Duodenal mucosa (tissue), 2 donors: ENCODE measurements around the gene CDK14.

Source experiments
- H3K27ac ChIP-seq: one replicate; pipeline ENCODE4 v1.7.0; 2013; ENCODE audit warnings: low read depth, low read length
- H3K27me3 ChIP-seq, 2 donors: one replicate each; pipeline ENCODE4 v1.7.0; 2013; ENCODE audit warnings: low read length in 2 of 2, control low read depth in 1 of 2; ENCODE audit not compliant: insufficient read depth in 2 of 2, control insufficient read depth in 1 of 2
- H3K36me3 ChIP-seq, 2 donors: one replicate each; pipeline ENCODE4 v1.7.0; 2013; ENCODE audit warnings: low read length in 2 of 2, control low read depth in 1 of 2; ENCODE audit not compliant: insufficient read depth in 2 of 2, control insufficient read depth in 1 of 2
- H3K4me1 ChIP-seq, 2 donors: one replicate each; pipeline ENCODE4 v1.7.0; 2013; ENCODE audit warnings: low read length in 2 of 2, control low read depth in 1 of 2; ENCODE audit not compliant: insufficient read depth in 2 of 2, control insufficient read depth in 1 of 2
- H3K4me3 ChIP-seq, 2 donors: one replicate each; pipeline ENCODE4 v1.7.0; 2013; ENCODE audit warnings: low read length in 2 of 2, low read depth in 1 of 2
- H3K9ac ChIP-seq, 2 donors: one replicate each; pipeline ENCODE4 v1.7.0; 2013; ENCODE audit warnings: low read length in 2 of 2, low read depth in 1 of 2
- H3K9me3 ChIP-seq, 2 donors: one replicate each; pipeline ENCODE4 v1.7.0; 2013; ENCODE audit warnings: low read length in 2 of 2, control low read depth in 1 of 2; ENCODE audit not compliant: control insufficient read depth in 1 of 2

The CDK14 gene

DNA sequence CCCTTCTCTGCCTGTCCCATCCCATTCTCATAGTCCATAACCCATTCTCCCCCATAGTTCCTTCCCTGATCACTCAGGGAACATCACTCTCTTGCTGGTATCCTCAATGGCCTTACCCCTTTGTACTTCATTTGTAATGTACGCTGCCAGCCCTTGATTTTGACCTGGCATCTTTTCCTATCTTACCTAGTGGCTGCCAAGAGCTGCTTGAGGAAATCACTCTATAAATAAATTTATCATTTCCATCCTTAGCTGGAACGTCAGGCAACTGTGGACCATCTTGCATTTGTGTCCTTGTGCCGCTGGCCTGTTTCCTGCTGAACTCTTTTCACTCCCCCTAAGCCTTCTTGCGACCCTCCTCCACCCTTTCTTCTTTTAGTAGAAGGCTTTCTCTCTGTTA lies 14.0 kb downstream of the CDK14 start:
- Histone ChIP-seq H3K27me3 (no peaks in the 10 kb centered on the region), H3K4me3 (no peak overlapping the region), H3K27ac (no peak overlapping the region), H3K9me3 (no peaks in the 10 kb centered on the region), H3K4me1 (no peaks in the 10 kb centered on the region), H3K36me3 (no peaks in the 10 kb centered on the region), H3K9ac (no peak overlapping the region)

DNA sequence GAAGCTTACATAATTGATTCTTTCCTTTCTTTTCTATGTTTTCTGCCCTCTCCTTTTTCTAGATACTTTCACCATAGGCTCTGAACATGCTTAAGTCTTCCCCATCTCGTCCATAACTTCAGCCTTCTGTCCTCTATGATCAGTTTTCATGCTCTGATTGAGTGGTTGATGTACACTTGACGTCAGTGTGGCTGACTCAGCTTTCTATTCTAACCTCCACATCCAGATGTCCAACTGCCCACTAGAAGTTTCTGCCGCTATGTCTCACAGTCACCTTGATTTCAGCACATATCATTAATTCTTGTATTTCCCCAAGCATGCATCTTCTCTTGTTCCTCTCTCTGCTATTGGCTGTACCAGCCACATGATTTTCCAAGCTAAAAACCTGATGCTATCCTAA lies 15.0 kb downstream of the CDK14 start:
- no peaks in the 10 kb centered on the region for H3K4me1 ChIP-seq
- H3K9ac ChIP-seq: no peak overlapping the region
- H3K27me3 ChIP-seq: no peaks in the 10 kb centered on the region
- H3K9me3 ChIP-seq: no peaks in the 10 kb centered on the region
- no peak overlapping the region for H3K27ac ChIP-seq
- H3K4me3 ChIP-seq: no peak overlapping the region
- H3K36me3 ChIP-seq: no peaks in the 10 kb centered on the region

DNA sequence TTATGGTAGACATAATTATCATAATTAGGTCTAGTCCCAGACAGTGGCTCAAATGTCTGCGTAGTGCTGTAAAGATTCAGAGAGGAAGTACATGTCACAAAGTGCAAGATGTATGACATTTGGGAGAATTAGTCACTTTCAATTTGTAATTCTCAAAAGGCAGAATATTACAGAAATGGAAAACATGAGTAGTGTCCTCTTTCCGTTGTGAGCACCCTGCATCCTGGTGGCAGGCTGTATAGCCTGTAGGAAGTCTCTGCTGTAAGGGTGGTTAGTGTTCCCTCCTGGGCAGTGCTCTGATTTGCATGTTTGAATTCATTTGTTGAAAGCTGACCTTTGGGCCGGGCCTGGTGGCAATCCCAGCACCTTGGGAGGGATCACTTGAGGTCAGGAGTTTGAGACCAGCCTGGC lies 17.0 kb downstream of the CDK14 start:
- Histone ChIP-seq H3K9ac (no peak overlapping the region), H3K4me3 (no peak overlapping the region), H3K36me3 (no peaks in the 10 kb centered on the region), H3K9me3 (no peaks in the 10 kb centered on the region), H3K27ac (no peak overlapping the region), H3K4me1 (no peaks in the 10 kb centered on the region), H3K27me3 (no peaks in the 10 kb centered on the region)

DNA sequence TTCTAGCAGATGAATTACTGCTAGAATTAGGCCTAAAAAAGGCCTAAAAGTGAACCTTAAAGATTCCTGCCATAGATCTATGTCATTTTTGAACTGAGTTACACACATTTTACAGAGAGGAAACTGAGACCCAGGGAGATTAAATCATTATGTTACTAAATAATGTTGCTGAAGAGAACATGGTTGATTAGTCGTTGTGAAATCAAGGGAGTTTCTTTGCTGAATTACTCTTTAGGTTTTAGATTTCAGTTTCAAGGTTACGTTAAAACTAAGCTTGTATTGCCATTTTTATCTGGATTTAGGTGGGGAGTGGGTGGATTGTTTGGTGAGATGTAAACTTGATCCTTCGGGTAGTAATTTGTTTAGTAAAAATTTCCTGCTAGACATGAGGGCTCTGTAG lies 21.3 kb downstream of the CDK14 start:
- H3K27ac ChIP-seq: no peak overlapping the region
- H3K4me3 ChIP-seq: no peak overlapping the region
- no peaks in the 10 kb centered on the region for H3K36me3 ChIP-seq
- H3K4me1 ChIP-seq: no peaks in the 10 kb centered on the region
- H3K27me3 ChIP-seq: no peaks in the 10 kb centered on the region
- H3K9me3 ChIP-seq: no peaks in the 10 kb centered on the region
- no peak overlapping the region for H3K9ac ChIP-seq

DNA sequence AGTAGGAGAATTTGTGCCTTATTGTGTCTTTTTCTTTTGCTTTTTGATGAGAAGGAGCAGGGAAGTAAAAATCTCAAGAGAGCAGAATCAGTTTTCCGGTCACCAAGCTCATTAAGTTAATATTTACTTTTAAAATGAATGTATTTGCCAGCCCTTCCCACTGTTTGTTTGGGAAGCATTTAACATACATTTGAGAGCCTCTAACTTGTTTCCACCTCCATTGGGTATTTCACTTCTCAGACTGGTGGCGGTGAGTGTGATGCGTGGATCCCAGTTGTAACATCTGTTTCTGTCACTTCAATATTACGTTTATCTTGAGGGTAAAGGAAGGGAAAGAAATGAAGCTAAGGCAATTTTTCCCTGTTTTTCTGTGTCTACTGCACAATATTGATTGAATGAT lies 22.8 kb downstream of the CDK14 start:
- Histone ChIP-seq H3K27ac (no peak overlapping the region), H3K27me3 (no peaks in the 10 kb centered on the region), H3K36me3 (no peaks in the 10 kb centered on the region), H3K4me3 (no peak overlapping the region), H3K9ac (no peak overlapping the region), H3K9me3 (no peaks in the 10 kb centered on the region), H3K4me1 (no peaks in the 10 kb centered on the region)

DNA sequence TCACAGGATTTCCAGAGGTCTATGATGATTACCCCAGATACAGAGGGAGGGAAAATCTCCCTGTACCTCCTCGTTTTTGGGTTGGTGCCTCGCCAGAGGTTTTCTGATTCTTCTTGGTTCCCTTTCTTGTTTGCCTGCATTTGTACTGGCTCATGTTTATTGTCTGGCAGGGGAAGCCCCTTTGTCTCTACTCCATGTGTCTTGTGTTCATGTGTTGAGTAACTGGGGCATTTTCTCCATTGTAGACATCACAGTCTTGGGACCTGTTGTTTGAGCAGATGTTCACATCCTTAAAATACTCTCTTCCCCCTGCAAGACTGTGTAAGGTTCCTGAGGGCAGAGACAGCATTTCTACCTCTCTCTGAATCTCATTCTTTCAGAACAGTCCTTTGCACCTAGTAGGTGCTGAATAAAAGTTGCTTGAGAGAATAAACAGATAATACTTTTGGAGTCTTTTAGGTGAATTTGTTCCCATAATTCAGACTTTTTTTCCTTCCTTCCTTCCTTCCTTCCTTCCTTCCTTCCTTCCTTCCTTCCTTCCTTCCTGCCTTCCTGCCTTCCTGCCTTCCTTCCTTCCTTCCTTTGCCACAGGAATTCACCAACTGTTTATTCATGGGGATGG lies 25.1 kb downstream of the CDK14 start:
- Histone ChIP-seq H3K27me3 (no peaks in the 10 kb centered on the region), H3K36me3 (no peaks in the 10 kb centered on the region), H3K9ac (no peak overlapping the region), H3K27ac (no peak overlapping the region), H3K9me3 (no peaks in the 10 kb centered on the region), H3K4me1 (no peaks in the 10 kb centered on the region), H3K4me3 (no peak overlapping the region)

DNA sequence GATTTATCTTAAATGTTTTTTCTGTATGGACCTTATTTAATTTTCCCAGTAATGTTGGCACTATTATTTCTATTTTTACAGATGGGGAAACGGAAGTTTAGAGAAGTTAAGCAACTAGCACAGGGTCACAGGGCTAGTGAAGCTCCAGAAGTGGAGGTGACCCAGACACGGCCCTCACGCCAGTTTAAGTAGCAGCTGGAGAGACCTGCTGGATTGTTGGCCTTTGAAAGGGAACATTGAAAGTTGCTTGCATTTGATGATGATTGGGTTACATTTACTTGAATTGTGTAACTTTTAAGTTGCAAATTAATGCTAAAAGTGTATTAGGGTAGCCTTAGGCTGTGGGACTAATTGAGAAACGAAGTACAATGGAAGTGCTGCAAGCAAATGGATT lies 25.6 kb downstream of the CDK14 start:
- Histone ChIP-seq H3K4me1 (no peaks in the 10 kb centered on the region), H3K4me3 (no peak overlapping the region), H3K27me3 (no peaks in the 10 kb centered on the region), H3K9me3 (no peaks in the 10 kb centered on the region), H3K27ac (no peak overlapping the region), H3K36me3 (no peaks in the 10 kb centered on the region), H3K9ac (no peak overlapping the region)

DNA sequence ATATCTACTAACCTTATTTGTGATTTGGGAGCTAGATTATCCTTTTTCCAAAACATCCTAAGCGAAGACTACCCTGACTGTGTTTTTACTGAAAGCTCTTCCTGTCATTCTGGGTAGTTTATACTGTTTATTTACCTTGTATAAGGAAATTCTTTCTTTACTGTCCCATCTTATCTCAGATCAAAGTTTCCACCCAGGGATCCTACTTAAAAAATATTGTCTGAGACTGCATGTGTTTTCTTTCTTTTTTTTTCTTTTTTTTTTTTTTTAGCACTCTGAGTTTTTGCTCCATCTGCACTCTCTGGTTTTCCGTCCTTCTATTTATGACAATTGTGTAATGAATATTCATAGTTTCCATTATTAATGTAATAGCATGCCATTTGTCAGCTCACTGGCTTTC lies 26.5 kb downstream of the CDK14 start:
- Histone ChIP-seq H3K9me3 (no peaks in the 10 kb centered on the region), H3K4me1 (no peaks in the 10 kb centered on the region), H3K27me3 (no peaks in the 10 kb centered on the region), H3K27ac (no peak overlapping the region), H3K4me3 (no peak overlapping the region), H3K36me3 (no peaks in the 10 kb centered on the region), H3K9ac (no peak overlapping the region)

DNA sequence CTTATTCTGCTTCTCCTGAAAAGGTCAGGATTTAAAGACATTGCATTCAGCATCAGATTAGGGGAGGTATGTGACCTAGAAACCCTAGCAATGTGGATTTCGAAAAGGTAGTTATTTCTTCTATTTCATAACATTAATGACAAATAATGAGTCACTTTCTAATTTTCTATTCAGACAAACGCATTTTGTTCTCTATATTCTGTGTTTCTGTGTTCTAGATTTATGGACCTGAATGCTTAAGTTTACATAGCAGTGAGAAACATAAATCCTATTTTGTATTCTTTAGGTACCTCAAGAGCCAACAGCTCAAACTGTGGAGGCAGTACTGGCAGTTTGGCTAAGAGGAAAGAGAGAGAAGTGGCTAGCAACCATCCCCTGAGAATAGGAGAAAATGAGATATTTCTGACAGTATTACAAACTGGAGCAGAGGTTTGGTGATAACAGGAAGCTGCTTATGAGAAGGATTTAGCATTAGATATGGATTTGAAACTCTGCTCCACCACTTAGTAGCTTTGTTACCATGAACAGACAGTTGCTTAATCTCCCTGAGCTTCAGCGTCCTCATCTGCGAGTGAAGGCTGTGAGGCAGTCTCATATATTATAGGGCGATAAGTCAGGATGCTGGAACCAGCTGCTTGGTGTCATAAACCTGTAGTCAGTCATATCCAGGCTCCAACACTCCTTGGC lies 28.2 kb downstream of the CDK14 start:
- Histone ChIP-seq H3K27me3 (no peaks in the 10 kb centered on the region), H3K4me3 (no peak overlapping the region), H3K9me3 (no peaks in the 10 kb centered on the region), H3K9ac (no peak overlapping the region), H3K36me3 (no peaks in the 10 kb centered on the region), H3K4me1 (no peaks in the 10 kb centered on the region), H3K27ac (no peak overlapping the region)

DNA sequence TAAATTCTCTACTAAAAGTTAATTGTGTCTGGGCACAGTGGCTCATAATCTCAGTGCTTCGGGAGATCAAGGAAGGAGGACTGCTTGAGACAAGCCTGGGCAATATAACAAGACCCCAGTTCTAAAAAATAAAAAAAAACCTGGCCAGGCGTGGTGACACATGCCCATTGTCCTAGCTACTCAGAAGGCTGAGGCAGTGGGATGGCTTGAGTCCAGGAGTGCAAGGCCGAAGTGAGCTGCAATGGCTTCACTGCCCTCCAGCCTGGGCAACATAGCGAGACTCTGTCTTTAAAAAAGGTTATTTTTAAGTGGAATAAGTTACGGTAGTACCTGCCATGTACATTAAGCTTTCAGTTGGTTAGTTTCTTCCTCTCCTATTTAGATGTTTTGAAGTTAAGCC lies 28.9 kb downstream of the CDK14 start:
- Histone ChIP-seq H3K27me3 (no peaks in the 10 kb centered on the region), H3K9me3 (no peaks in the 10 kb centered on the region), H3K27ac (no peak overlapping the region), H3K4me3 (no peak overlapping the region), H3K36me3 (no peaks in the 10 kb centered on the region), H3K9ac (no peak overlapping the region), H3K4me1 (no peaks in the 10 kb centered on the region)
